HFFc6 (cell line): Measurements from ENCODE around the gene BACE1-AS. TPM values are rescaled to one million over a fixed set of nuclear protein-coding genes. Genes with fewer than 3 reads are reported as not detected.

Experiments used
- DNase-seq: peaks from one replicate; pipeline ENCODE4 v3.0.0-alpha.2; 2018
- H3K27ac Mint-ChIP-seq: 2 replicates; pipeline ENCODE4 v1.8.0; 2020; ENCODE audit warnings: mild to moderate bottlenecking, mixed read lengths
- H3K27me3 Mint-ChIP-seq: 2 replicates; pipeline ENCODE4 v1.8.0; 2021; ENCODE audit warnings: mild to moderate bottlenecking, moderate library complexity, mixed read lengths; ENCODE audit not compliant: insufficient read depth
- H3K36me3 Mint-ChIP-seq: 2 replicates; pipeline ENCODE4 v1.8.0; 2021; ENCODE audit warnings: low read depth, mixed read lengths
- H3K4me1 Mint-ChIP-seq: 2 replicates; pipeline ENCODE4 v1.8.0; 2020; ENCODE audit warnings: low read depth, mixed read lengths
- H3K4me3 Mint-ChIP-seq: 2 replicates; pipeline ENCODE4 v1.8.0; 2020; ENCODE audit warnings: mild to moderate bottlenecking, moderate library complexity, mixed read lengths
- H3K9me3 Mint-ChIP-seq: 2 replicates; pipeline ENCODE4 v1.8.0; 2020; ENCODE audit warnings: mild to moderate bottlenecking, mixed read lengths
- CTCF ChIP-seq: fragments of 200-600 bp; sonication (generic); IDR thresholded peaks from 2 replicates; pipeline ENCODE4 v1.5.0; 2021; ENCODE audit warnings: antibody characterized with exemption, mild to moderate bottlenecking
- long read RNA-seq: library from polyadenylated mRNA; unstranded; transcript quantifications from one replicate; pipeline ENCODE4 v2.0.0, GENCODE V29; 2019
- total RNA-seq, 6 experiments: library from RNA; stranded (reverse); fragmentation: NEBNext Ultra II Directional; extraction: Animal tissue kit (Norgen Biotek cat#: 25700); gene quantifications; 2 replicates in 1 of 6; 3 replicates in 5 of 6; pipeline ENCODE4 v1.2.3, GENCODE V29; 2021

The BACE1-AS gene
- total RNA-seq, result 1 to 10 TPM; 4.3 to 6.4 (median 5.7) TPM
- long read RNA-seq, partial matches to known transcripts, result 0 of 10 reads
- long read RNA-seq, other reads (novel, unspliced or antisense), result 8 of 10 reads

- DNase-seq, result no peak
- Mint-ChIP-seq H3K36me3 (peaks cover 56% of the 10 kb centered on the region), H3K4me1 (no peaks in the 10 kb centered on the region), H3K4me3 (no peak within 1 kb of the TSS), H3K27ac (peak within 1 kb of the TSS; percentile 40; the same call in 1 of the 2 replicates), H3K27me3 (peaks cover 3% of the 10 kb centered on the region), H3K9me3 (no peaks in the 10 kb centered on the region)
- TF ChIP-seq CTCF, result no peak
Observed at GRCh38 chr11:117290809-117291396, at the start of gene BACE1-AS. TSS of gene BACE1-AS (plus strand) at chr11:117291346.

GRCh38 chr11:117248341-117248740 is 42.8 kb upstream of the BACE1-AS start:
- H3K9me3 Mint-ChIP-seq, result no peaks in the 10 kb centered on the region
- H3K36me3 Mint-ChIP-seq, result peaks cover 47% of the 10 kb centered on the region
- no peak overlapping the region for H3K4me3 Mint-ChIP-seq
- no peak for TF ChIP-seq CTCF
- H3K27ac Mint-ChIP-seq, result no peak overlapping the region
- no peak for DNase-seq
- peaks cover 3% of the 10 kb centered on the region for H3K27me3 Mint-ChIP-seq
- H3K4me1 Mint-ChIP-seq, result no peaks in the 10 kb centered on the region

GRCh38 chr11:117249571-117249970 is 41.6 kb upstream of the BACE1-AS start:
- Mint-ChIP-seq H3K9me3 (no peaks in the 10 kb centered on the region), H3K27ac (no peak overlapping the region), H3K4me1 (no peaks in the 10 kb centered on the region), H3K27me3 (peaks cover 3% of the 10 kb centered on the region), H3K36me3 (peaks cover 50% of the 10 kb centered on the region), H3K4me3 (no peak overlapping the region)
- no peak for TF ChIP-seq CTCF
- no peak for DNase-seq

GRCh38 chr11:117251506-117251905 is 39.6 kb upstream of the BACE1-AS start:
- H3K27me3 Mint-ChIP-seq, result peaks cover 3% of the 10 kb centered on the region
- peaks cover 48% of the 10 kb centered on the region for H3K36me3 Mint-ChIP-seq
- peaks cover 11% of the 10 kb centered on the region for H3K4me1 Mint-ChIP-seq
- no peak for DNase-seq
- H3K9me3 Mint-ChIP-seq, result no peaks in the 10 kb centered on the region
- H3K27ac Mint-ChIP-seq, result no peak overlapping the region
- no peak for TF ChIP-seq CTCF
- H3K4me3 Mint-ChIP-seq, result no peak overlapping the region

GRCh38 chr11:117255966-117256365 is 35.2 kb upstream of the BACE1-AS start:
- Mint-ChIP-seq H3K9me3 (no peaks in the 10 kb centered on the region), H3K4me1 (peaks cover 43% of the 10 kb centered on the region), H3K36me3 (peaks cover 43% of the 10 kb centered on the region), H3K4me3 (no peak overlapping the region), H3K27ac (peak overlapping the region; percentile 7; the same call in 1 of the 2 replicates), H3K27me3 (peaks cover 5% of the 10 kb centered on the region)
- TF ChIP-seq CTCF, result no peak
- DNase-seq, result no peak
